Measurements from ENCODE around the gene CFAP298.

GRCh38 chr21:32584472-32584871 lies 27.7 kb downstream of the CFAP298 start:
- TF ChIP-seq CTCF (conservative IDR thresholded peaks at IDR 0.05; ENCODE audit: low read depth, low read length) (no peak), EZH2 (IDR thresholded peaks at IDR 0.05; ENCODE audit: low read length, unreplicated experiment) (no peak)

Measured in PC-3 (cell line).